GM18519 (cell line): ENCODE measurements around the gene SERINC3.

Experiments
- ATAC-seq: cut with Tn5 transposase; IDR thresholded peaks from one replicate; pipeline ENCODE4 v1.9.1; 2021; ENCODE audit warnings: mild to moderate bottlenecking, moderate library complexity; ENCODE audit not compliant: unreplicated experiment, low FRiP score

SERINC3 gene

DNA sequence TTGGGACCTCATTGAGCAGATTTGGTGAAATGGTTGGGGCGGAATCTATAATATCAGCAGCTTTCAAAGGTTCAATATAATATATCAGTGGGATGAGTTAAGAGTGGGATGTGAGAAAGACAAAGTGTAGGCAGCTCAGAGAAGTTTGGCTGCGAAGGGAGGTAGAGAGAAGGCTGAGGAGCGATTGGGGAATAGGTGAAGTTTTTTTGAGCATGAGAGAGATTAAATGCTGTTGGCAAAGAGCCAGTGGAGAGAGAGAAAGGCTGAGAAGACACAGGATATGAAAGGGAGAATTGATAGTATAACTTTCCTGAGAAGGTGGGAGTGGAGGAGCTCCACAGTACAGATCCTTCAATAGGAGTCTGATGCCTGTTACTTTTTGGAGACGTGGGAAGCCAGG, 12.1 kb upstream of the SERINC3 start:
- no peak for ATAC-seq

DNA sequence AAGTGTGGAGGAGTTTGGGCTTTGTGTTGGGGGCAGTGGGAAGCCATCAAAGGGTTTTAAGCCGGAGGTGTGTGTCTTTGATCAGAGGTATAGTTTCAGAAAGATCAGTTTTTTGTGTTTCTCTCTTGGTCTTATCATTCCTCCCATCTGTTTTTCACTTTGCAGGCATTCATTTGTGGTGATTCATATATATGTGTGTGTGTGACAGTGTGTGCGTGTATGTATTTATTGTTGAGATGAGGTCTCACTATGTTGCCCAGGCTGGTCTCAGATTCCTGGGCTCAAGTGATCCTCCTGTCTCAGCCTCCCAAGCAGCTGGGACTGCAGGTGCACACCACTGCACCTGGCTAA, 11.1 kb upstream of the SERINC3 start:
- no peak for ATAC-seq

DNA sequence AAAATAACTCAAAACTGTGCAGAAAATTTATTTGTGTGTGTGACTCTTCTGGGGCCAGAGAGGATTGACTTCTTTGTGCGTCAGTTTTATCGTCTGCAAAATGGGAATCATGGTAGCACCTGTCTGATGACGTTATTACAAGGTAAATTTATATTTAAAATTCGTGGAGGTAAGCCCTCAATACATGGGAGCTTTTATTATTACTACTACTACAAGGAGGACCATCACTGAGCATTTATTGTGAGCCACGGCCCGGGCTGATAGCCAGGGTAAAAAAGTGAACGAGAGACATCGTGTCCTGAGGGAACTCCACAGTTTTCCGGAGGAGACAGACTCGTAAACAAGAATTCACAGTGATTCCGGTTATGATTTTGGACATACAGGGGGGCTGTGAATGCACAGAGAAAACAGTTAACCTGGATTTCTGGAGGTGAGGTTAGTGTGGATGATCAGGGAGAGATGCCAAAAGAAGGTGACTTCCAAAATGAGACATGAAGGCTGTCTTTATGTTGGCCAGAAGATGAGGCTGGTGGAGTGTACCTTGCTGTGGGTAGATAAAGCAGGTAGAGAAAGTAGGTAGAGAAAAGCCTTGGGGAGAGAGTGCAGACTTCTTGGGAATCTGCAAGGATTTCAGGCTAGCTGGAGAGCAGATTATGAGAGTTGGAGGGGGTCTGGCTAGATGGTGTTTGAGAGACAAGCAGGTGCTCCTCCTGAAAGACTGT, 10.6 kb upstream of the SERINC3 start:
- no peak for ATAC-seq

DNA sequence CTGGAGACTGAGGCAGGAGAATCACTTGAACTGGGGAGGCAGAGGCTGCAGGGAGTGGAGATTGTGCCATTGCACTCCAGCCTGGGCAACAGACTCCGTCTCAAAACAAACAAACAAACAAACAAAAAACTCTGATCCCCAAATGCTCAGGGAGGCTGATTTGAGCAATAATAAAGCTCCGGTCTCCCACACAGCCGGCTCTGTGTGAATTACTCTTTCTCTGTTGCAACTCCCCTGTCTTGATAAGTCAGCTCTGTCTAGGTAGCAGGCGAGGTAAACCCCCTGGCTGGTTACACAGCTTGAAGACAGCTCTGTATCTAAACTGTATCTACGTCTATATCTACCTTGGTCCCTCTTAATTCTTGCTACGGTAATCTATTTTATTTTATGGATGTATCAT, 6.4 kb upstream of the SERINC3 start:
- ATAC-seq: no peak

DNA sequence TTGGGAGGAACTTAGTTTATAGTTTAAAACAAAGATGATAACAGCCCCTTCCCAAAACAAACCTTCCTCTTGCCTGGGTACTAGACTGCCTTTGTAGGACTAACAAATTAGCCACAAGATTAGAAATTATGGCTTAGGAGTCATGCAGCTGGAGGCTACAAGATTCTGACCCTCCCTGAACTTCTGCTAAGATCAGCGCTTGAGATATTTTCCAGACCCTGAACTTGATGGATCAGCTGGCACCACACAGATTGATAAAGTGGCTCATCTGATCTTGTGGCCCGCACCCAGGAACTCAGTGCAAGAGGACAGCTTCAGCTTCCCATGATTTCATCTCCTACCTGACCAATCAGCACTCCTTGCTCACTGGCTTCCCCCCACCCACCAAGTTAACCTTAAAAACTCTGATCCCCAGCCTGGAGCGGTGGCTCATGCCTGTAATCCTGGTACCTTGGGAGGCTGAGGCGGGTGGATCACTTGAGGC, 5.9 kb upstream of the SERINC3 start:
- ATAC-seq: no peak

DNA sequence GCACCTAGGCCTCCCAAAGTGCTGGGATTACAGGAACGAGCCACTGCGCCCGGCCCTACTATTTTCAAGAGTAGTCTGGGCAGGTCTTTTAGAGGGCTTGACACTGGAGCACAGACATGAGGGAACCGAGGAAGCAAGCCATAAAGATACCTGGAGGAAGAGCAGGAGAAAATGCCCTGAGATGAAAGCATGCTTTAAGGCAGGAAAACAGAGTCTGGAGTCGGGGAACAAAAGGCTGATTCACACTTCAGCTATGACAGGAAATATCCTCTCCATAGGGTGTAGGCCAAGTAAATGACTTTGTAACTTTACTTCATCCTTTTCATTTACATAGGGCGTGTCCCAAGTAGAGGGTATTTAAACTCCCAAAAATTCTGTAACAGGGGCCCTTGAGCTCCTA, 4.3 kb upstream of the SERINC3 start:
- no peak for ATAC-seq

DNA sequence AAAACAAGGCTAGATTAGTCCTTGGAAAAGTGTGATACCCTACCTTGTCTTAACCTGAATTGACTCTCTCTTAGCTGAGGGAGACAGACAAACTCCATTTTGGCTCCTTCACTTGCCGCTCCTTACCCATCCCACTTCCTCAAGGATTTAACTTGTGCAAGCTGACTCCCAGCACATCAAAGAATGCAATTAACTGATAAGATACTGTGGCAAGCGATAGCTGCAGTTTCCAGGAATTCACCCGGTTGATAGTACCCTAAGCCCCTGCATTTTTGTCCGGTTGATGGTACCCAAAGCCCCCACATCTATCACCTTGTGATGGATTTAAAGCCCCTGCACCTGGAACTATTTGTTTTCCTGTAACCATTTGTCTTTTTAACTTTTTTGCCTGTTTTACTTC, 1.9 kb upstream of the SERINC3 start:
- no peak for ATAC-seq

DNA sequence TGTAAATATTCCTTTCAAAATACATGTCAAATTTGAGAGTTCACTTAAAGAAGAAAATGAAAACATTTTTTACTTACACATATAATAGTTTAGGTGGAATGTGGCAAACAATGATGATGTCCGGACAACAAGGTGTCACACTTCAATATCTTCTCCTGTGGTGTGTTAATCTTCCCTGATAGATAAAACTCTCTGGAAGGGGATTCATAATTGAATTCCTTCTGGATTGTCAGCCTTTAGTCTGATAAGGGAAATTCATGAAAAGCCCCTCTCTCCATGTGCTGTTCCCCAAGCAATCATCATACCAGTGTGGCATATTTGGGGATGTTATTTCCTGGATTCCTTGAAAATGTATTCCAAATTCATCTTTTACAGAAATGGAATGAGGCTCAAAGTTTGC, 971 bp upstream of the SERINC3 start:
- no peak for ATAC-seq

DNA sequence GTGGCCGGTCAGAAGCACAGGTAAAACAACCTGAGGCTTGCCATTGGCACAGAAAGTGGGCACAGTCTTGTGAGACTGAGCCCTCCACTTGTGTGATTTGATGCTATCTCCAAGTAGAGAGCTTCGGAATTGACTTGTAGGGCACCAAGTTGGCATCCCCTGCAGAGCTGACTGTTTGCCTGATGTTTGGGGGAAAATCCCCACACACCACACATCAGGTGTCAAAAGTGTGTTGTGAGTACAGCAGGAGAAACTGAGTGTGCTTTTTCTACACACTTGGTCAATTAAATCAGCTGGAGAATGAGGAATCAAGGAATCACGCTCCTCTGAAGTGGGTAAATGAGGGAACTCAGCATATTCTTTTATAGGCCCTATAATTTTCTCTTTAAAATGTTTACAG, 989 bp downstream of the SERINC3 start:
- no peak for ATAC-seq

DNA sequence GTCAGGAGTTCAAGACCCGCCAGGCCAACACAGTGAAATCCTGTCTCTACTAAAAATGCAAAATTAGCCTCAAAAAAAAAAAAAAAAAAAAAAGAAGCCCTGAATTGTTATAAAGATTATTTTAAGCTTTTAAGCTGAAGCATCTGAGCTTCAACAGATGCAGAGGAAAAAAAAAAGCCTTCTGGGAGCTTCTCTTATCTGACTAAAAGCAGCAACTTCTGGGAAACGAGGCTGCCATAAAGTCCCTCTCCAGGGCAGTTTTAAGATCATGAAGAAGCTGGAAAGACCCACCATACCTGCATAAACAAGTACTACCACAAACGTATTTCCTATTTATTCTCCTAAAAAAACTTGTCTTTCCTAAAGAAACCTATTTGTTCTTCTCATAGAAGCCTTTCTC, 3.6 kb downstream of the SERINC3 start:
- ATAC-seq: no peak

DNA sequence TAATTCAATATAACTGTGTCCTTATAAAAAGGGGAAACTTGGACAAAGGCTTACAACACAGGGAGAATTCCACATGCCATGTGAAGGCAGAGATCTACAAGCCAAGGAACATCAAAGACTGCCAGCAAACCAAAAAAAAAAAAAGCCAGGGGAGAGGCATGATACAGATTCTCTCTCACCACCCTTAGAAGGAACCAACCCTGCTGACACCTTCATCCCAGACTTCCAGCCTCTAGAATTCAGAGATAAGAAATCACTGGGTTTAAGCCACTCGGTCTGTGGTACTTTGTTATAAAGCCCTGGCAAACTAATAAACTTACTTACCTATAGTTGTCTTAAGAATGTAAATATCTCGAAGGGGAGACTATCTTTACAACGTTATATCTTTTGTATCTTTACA, 4.4 kb downstream of the SERINC3 start:
- ATAC-seq: no peak

DNA sequence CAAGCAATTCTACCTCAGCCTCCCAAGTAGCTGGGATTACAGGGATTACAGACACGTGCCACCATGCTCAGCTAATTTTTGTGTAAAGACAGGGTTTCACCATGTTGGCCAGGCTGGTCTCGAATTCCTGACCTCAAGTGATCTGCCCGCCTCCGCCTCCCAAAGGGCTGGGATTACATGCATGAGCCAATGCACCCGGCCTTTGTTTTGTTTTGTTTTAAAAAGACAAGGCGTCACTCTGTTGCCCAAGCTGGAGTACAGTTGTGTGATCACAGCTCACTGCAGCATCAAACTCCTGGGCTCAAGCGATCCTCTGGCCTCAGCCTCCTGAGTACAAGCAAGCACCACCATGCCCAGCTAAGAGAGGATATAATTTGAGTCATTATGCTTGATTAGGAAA, 5.4 kb downstream of the SERINC3 start:
- no peak for ATAC-seq

DNA sequence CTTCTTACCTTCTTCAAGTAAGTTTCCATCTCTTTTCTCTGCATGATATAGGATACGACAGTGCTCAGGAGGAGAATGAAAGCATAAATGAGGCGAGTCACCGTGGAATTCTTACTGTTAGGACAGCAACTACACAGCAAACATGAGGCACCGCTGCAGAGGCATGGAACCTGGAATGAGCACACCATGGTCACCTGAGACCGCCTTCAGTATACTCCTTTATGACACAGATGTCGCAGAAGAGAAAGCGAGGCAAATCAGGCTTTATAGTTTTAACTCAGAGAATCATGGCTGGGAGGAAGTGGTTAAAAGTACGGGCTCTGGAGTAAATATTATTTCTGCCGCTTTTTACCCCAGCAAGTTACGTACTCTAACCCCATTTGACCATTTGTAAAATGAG, 8.0 kb downstream of the SERINC3 start:
- ATAC-seq: no peak

DNA sequence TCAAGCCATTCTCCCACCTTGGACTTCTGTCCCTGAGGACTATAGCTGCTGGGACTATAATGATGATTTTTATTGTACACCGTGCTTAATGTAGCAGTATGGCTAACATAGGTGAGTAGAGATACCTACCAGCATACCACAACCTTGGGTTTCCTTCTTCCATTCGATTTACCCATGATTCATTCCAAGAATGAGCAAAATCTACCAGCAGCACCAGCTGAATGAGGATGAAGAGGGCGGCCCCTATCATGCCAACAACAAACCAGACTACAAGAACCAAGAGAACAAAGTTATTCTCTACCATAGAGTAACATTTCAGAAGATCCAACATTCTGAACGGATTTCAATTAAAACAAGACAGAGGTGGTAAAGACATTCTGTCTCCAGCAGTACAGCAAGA, 12.1 kb downstream of the SERINC3 start:
- ATAC-seq: no peak

DNA sequence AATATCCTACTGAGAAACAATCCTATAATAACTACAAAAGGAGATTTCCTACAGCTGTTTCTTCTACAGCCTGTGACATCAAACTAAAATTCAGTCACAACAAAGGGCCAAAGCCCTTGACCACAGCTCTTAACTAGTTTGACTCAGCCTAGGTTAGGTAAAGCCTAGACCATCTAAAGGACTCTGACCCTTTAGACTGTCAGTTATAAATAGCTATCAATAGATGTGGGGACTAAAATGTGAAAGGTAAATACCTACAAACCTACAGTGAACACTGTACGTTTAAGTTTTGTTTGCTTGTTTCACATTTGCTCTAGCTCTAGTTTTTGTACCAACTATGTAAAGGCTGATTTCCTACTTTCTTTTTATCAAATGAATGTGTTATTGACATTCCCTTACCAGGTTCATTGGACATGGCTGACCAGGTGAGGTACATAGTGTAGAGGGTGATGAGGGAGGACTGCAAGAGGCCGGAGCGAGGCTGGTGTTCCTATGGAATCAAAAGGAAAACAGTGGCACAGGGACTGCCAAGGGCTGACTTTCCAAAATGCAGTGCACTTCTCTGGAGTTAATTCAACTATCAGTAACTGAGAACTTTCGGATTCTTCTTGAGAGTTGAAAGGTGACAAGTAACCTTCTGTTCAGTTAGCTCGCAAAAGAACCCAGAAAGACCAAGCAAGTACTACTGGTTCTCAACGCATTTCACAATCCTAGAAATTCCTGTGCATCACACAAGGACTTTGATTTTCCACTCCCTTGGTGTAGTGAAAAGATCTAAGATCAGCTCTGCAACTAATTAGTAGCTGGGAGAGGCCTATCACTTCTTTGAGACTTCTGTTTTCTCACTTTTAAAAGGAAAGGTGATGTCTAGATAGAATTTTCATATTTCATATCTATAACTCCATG, 17.2 kb downstream of the SERINC3 start:
- no peak for ATAC-seq

DNA sequence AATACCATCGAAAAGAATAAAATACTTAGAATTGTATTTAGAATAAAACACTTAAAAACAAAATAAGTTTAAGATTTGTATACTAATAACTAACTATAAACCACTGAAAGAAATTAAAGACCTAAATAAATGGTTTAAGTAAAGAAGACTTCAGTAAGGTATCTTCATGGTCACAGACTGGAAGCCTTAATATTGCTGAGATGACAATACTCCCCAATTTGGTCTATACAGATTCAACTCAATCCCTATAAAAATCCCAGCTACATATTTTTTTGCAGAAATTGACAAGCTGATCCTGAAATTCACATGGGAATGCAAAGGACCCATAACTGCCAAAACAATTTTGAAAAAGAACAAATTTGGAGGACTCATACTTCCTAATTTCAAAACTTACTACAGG, 18.9 kb downstream of the SERINC3 start:
- ATAC-seq: no peak

DNA sequence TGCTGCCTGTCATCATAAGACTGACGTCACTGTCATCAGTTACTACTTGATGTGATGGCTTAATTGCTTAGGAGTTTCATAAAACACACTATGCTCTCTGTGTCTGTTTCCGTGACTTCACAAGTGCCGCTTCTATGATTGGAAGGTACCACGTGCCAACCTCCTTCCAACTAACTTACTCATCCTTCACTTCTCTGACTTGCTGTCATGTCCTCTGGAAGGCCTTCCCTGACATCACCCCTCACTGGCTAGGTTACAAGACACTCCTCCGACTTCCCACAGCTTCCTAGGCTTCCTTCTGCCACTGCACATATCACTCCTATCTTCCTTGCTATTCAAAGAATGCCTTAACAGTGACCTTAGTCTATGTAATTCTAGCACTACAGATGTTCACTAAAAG, 20.4 kb downstream of the SERINC3 start:
- no peak for ATAC-seq

DNA sequence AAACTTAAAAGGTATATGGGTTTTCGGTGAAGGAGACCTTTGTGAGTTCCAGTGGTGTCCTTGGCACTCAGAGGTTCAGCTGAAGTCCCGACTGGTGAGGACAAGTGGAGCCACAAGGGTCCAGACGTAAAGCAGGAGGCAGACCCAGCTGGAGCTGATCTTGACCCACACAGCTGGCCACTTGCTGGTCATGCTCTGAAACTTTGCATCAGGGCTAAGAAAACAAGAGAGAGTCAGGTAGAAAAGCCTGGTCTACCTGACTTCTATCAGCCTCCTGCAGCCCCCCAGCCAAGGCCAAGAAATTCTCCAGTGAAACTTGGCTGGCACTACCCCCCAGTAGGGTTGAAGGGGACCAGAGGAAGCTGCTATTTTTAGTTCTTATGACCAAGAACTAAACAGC, 21.6 kb downstream of the SERINC3 start:
- no peak for ATAC-seq

DNA sequence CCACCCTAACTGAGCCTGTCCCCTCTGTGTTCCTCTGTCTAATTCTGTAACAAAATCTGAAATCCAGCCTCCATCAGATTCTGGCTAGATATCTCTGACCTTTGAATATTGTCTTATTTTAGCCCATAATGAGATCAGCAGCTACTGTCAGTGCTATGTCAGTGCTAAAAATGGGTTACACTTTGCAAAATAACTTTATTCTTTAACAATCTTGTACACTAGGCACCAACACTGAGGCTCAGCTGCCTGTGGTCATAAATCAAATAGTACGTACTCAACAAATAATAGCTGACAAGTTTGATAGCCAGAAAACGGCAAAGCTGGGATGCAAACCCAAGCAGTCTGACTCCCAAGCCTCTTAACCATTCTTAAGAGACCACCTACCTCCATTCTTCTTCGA, 24.1 kb downstream of the SERINC3 start:
- ATAC-seq: no peak

DNA sequence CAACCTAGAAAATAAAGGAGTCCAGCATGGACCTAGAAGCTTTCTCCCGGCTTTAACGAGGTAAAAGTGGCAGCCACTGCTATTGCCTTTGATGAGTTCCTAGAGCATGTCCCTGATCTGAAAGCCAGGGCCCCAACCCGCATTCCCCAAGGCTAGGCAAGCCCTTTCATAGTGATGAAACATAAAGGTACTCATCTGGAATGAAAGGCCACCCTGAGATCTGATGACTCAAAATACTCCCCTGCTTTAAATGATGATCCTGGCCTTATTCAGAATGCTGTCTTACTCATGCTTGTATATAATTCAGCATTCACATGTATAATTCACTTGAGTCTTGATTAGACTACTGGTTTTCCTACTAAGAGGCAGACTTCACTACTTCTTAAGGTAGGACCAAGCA, 24.9 kb downstream of the SERINC3 start:
- ATAC-seq: no peak

DNA sequence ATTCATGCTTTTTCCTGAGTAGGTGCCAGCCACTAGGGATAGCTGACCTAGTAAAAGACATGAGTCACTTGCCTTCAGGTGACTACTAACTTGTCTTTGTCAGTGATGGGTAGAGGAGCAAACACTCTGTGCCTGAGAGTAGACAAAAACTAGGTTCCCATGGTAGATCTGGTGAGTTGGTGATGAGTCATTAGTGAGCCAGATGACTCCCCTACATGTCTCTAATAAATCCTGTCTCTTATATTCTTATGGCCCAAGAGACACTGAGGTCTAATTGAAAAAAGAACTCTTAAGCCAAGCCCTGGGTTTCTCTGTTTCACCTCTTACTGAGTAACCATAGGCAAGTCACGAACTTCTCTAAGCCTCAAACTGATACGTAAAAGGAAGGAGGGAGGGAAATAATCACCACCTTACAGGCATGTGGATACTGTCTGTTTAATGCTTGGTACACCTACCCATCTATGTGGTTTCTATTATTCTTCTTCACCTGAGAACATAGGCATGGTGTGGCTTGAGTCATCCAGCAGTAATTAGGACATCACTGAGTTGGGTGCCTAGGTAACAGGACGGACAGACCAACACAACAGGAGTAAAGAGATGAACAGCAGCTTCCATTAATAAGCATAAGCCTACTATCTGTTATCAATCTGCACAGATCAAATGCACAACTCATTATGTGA, 25.9 kb downstream of the SERINC3 start:
- no peak for ATAC-seq
